ENCODE measurements around the gene LAYN.

Gene LAYN

GRCh38 chr11:111559800-111560464, 19.4 kb downstream of the LAYN start:
- no peak overlapping the region for H3K4me3 ChIP-seq (replicated peaks; ENCODE audit: low read depth, low read length)
- DNase-seq (ENCODE audit: low read depth) = no peak
- no peak for TF ChIP-seq CTCF (IDR thresholded peaks at IDR 0.05; ENCODE audit: low read length, missing control alignments)

DNA sequence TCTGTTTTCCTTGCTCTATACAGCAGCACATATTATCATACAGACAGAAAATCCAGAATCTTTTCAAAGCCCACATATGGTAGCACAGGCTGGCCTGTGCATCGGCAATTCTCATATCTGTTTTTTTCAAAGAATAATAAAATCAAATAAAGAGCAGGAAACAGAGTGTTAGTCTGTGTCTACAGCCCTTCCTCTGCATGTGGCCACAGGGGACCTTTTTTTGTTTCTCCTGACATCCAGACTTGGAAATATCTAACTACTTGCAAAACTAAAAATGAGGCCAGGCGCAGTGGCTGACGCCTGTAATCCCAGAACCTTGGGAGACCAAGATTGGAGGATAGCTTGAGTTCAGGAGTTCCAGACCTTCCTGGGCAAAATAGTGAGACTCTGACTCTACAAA, 20.3 kb downstream of the LAYN start:
- DNase-seq (ENCODE audit: low read depth) = no peak
- H3K4me3 ChIP-seq (replicated peaks; ENCODE audit: low read depth, low read length) = no peak overlapping the region
- TF ChIP-seq CTCF (IDR thresholded peaks at IDR 0.05; ENCODE audit: low read length, missing control alignments) = no peak

GRCh38 chr11:111561306-111561705, 20.8 kb downstream of the LAYN start:
- DNase-seq (ENCODE audit: low read depth) = no peak
- no peak overlapping the region for H3K4me3 ChIP-seq (replicated peaks; ENCODE audit: low read depth, low read length)
- no peak for TF ChIP-seq CTCF (IDR thresholded peaks at IDR 0.05; ENCODE audit: low read length, missing control alignments)

- no peak overlapping the region for H3K4me3 ChIP-seq (replicated peaks; ENCODE audit: low read depth, low read length)
- peak; percentile 88 for DNase-seq (ENCODE audit: low read depth)
- no peak for TF ChIP-seq CTCF (IDR thresholded peaks at IDR 0.05; ENCODE audit: low read length, missing control alignments)
These were observed 21.3 kb downstream of the LAYN start for GRCh38 chr11:111561791-111562325.

GRCh38 chr11:111562692-111563389, 22.3 kb downstream of the LAYN start:
- no peak overlapping the region for H3K4me3 ChIP-seq (replicated peaks; ENCODE audit: low read depth, low read length)
- no peak for TF ChIP-seq CTCF (IDR thresholded peaks at IDR 0.05; ENCODE audit: low read length, missing control alignments)
- DNase-seq (ENCODE audit: low read depth) = no peak

- peak; percentile 86 for DNase-seq (ENCODE audit: low read depth)
- TF ChIP-seq CTCF (IDR thresholded peaks at IDR 0.05; ENCODE audit: low read length, missing control alignments) = peak; percentile 89
- H3K4me3 ChIP-seq (replicated peaks; ENCODE audit: low read depth, low read length) = no peak overlapping the region
These were observed 24.7 kb downstream of the LAYN start for GRCh38 chr11:111565114-111565720.
